GM18507 (cell line): ENCODE data around the gene ESYT3.

Source experiments
- DNase-seq: peaks from one replicate; pipeline ENCODE4 v3.0.0; 2011; ENCODE audit warnings: low read depth; ENCODE audit not compliant: insufficient read length; ENCODE audit errors: extremely low spot score
- FAIRE-seq: peaks from 2 replicates; lab custom pipeline; 2011; peaks lifted over from hg19 to GRCh38; lab: Jason Lieb, UNC

The ESYT3 gene

GRCh38 chr3:138434276-138434874, at the start of gene ESYT3:
TSS of gene ESYT3 (plus strand) at chr3:138434616. CDS start at chr3:138434799, 183 bp downstream.
- FAIRE-seq, result no peak

DNA sequence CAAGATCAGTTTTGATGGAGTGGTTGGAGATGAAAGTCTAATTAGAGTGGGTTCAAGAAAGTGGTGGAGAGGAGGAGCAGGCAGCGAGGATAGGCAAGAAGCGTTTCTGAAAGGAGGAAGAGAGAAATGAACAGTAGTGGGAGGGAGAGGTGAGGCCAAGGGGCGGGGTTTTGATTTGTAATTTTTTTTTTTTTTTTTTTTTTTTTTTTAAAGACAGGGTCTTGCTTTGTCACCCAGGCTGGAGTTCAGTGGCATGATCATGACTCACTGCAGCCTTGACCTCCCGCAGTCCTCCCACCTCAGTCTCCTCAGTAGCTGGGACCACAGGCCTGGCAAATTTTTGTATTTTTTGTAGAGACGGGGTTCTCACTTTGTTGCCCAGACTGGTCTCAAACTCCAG, 49.4 kb upstream of the ESYT3 start:
- FAIRE-seq (no peak), DNase-seq (no peak)

More at GRCh38 chr3:138434276-138434874, at the start of gene ESYT3:
- no peak for DNase-seq

GRCh38 chr3:138389144-138389601, 45.2 kb upstream of the ESYT3 start:
- DNase-seq, result no peak
- no peak for FAIRE-seq

GRCh38 chr3:138389841-138390581, 44.4 kb upstream of the ESYT3 start:
- no peak for DNase-seq
- FAIRE-seq, result no peak

DNA sequence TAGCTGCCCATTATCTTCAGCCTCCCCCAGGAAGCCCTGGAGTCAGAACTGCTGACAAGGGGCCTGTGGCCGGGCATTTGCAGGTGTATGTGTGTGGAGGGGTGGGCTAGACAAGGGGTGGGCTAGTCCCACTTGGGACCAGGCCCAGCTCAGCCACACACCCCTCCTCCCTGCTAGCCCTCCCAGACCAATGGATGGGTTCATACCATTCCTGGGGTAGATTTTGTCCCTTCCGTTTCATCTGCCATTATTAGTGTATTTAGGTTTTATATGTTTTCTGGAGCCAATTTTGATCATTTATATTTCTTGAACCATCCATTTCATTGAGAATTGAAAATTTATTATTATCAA, 43.9 kb upstream of the ESYT3 start:
- DNase-seq (no peak), FAIRE-seq (no peak)

GRCh38 chr3:138394156-138394555, 40.3 kb upstream of the ESYT3 start:
- DNase-seq (no peak), FAIRE-seq (no peak)

- DNase-seq (no peak), FAIRE-seq (no peak)
Observed at GRCh38 chr3:138394686-138395085, 39.7 kb upstream of the ESYT3 start.

- DNase-seq, result no peak
- no peak for FAIRE-seq
Observed at GRCh38 chr3:138395865-138396751, 38.3 kb upstream of the ESYT3 start.

DNA sequence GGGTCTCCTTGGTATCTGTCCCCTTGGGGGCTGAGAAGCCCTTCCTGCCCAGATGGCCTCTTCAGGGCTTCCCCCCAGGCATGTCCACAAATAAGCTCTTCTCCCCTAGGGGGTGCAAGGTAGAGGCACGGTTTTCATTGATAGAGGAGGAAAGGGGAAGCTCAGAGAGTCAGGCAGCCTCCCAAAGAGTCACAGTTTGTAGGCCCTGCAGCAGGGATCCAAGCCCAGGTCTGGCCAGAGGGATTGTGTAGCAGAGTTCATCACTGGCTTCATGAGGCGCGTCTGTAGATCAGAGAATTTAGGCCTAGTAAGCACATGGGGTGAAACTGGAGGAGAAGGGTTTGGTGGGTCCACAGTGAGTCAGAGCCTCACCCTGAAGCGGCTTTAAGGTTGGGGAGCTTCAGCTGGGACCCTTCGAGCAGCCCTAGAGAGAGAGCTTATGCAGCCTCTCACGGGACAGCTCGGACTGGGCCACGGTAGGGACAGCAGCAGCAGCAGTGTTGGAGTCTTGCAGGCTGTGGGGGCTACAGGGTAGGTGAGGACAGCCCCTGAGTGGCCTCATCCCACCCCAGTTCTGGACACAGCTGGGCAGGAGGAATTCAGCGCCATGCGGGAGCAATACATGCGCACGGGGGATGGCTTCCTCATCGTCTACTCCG, 37.5 kb upstream of the ESYT3 start:
- FAIRE-seq, result no peak
- DNase-seq, result no peak

- FAIRE-seq, result no peak
- DNase-seq, result no peak
Observed at GRCh38 chr3:138397983-138398382, 36.4 kb upstream of the ESYT3 start.

DNA sequence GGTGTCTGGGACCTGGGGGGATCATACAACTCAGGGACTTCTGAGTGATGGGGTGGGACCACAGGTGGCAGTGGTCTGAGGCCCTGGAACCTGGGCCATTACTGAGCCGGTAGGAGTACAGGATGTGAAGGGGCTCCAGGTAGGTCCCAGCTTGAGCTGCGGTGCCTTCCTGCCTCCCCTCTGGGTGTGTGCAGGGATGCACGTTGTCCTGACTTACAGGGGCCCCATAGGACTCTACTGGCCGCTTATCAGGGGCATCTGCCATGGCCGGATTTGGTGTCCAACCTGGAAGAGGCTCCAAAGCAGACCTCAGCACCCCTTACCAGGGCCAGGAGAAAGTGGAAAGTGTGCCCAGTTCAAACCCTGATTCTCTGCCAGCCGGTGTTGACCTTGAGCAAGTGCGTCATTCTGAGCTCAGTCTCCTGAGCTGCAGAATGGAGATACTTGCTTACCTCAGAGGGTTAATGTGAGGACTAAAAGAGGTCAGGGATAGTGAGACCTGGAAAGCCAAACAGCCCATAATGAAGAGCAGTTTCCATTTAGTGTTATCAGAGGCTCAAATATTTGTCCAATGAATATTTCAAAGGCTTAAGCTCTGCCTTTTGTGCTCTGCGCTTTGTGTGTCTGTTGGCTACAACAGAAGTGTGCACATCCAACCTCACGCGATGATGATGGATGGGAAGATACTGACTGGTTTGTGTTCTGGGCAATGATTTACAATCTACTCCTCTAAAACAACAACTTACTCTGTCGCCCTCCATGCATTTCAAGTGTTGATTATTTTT, 35.4 kb upstream of the ESYT3 start:
- no peak for FAIRE-seq
- no peak for DNase-seq

DNA sequence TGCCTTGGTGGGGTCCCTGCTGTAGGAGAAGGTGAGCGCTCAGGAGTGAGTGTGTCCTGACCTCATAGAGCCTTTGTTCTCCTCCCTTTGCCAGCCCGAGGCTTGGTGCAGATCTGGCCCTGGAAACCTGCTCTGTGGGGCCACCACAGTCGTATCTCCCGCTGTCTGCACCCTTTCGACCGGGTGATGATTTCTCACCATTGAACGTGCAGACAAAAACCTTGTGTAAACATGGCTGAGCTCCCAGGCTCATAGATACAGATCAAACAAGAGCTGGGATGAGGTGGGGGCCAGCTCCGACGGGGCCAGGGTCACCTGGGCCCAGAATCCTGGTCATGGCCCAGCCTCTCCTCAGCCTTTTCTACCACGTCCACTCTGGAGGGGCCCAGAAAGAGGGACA, 34.6 kb upstream of the ESYT3 start:
- DNase-seq (no peak), FAIRE-seq (no peak)

DNA sequence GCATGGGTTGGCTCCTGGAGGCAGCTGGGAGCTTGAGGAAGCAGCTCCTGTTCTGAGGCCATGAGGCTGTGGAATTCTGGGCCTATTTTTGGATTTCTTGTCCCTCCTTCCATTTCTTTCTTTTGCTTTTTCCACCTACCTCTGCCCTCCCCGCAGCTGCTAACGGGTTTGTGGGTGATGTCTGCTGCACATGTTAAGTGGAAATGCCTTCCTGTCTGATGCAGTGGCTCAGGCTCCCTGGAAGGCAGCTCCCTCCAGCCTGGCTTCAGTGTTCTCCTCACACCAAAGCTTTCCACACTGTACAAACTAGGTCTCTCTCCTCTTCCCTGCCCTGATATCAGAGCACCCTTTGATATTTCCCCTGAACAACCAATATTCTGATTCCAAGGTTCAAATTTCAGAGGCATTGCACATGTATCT, 33.8 kb upstream of the ESYT3 start:
- no peak for DNase-seq
- FAIRE-seq, result no peak

GRCh38 chr3:138401834-138402233, 32.6 kb upstream of the ESYT3 start:
- FAIRE-seq (no peak), DNase-seq (no peak)

DNA sequence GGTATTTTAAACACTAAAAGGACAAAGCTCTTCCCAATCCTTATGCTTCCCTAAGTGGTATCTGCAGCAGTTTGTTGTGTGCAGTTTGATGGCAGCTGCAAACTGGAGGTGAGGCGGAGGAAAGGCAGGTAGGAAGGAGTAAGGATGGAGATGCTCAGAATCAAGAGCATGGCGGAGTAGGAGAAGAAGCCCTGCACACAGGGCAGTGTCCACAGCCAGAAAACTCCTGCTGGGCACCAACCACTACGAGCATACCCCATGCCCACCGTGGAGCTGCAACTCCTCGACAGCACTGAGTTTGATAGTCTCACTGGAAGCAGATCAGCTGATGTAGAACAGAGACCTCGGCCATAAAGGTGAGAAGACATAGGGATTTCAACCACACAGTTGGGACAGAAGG, 30.3 kb upstream of the ESYT3 start:
- FAIRE-seq (no peak), DNase-seq (no peak)

DNA sequence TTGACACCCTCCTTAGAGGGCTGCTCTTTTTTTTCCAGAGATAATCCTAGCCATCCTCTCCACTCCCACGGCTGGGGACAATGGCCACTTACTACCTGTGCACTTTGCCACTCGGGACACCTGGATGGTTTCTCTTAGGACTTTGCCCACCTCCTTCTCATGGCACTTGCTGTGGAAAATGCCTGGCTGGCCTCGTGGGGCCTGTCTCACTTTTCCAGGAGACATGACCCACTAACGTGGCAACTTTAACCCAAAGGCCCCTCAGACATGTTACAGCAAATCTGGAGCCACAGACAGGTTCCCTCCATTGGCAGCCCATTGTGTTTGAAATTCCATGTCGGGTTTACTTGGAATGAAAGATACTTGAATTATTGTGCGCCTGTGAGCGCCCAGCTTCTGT, 29.4 kb upstream of the ESYT3 start:
- DNase-seq (no peak), FAIRE-seq (no peak)

GRCh38 chr3:138405486-138405885, 28.9 kb upstream of the ESYT3 start:
- no peak for FAIRE-seq

GRCh38 chr3:138406606-138407005, 27.8 kb upstream of the ESYT3 start:
- FAIRE-seq (no peak), DNase-seq (no peak)

More at GRCh38 chr3:138405486-138405885, 28.9 kb upstream of the ESYT3 start:
- DNase-seq, result no peak

GRCh38 chr3:138407236-138407907, 27.0 kb upstream of the ESYT3 start:
- FAIRE-seq, result no peak
- no peak for DNase-seq
